ENCODE results near the gene PI4KA. TPM values are rescaled to one million over a fixed set of nuclear protein-coding genes. Genes with fewer than 3 reads are reported as not detected.
"Not testable (repeated sequence)": the region's sequence is repeated elsewhere in the genome, so short reads cannot be mapped to it uniquely, and the experiment has no call there.

Gene PI4KA
- total and polyA plus RNA-seq, 4 donors: 19.4 to 47.5 (median 36.3) TPM

DNA sequence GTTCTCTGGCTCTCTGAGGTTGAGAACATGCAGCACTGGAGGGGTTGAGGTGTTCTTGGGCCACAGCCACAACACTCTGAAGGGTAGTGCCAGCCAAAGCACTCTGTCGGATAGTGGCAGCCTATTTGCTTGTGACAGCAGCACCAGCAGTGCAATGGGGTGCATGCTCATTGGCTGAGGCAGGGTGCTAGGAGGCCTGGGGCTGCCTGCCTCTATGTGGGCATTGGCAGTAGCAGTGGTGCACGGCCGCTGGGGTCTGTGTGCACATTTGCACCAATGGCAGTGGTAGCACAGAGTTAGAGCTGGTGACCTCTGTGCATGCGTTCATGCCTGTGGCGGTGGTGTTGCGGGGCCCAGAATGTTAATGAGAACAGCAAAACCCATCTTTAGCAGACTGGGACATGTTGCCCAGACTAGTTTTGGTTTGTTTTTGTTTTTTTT is 25.4 kb downstream of the PI4KA start (continued):
- TF ChIP-seq, protein P1, sequence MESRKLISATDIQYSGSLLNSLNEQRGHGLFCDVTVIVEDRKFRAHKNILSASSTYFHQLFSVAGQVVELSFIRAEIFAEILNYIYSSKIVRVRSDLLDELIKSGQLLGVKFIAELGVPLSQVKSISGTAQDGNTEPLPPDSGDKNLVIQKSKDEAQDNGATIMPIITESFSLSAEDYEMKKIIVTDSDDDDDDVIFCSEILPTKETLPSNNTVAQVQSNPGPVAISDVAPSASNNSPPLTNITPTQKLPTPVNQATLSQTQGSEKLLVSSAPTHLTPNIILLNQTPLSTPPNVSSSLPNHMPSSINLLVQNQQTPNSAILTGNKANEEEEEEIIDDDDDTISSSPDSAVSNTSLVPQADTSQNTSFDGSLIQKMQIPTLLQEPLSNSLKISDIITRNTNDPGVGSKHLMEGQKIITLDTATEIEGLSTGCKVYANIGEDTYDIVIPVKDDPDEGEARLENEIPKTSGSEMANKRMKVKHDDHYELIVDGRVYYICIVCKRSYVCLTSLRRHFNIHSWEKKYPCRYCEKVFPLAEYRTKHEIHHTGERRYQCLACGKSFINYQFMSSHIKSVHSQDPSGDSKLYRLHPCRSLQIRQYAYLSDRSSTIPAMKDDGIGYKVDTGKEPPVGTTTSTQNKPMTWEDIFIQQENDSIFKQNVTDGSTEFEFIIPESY (IDR thresholded peaks at IDR 0.05): no peak
- TF ChIP-seq TAF1 (conservative IDR thresholded peaks at IDR 0.05) (no peak), NR2F2 (IDR thresholded peaks at IDR 0.05) (no peak), JUND (IDR thresholded peaks at IDR 0.05) (no peak), EGR1 (IDR thresholded peaks at IDR 0.05; ENCODE audit: low read depth in 2 of 2) (no peak)

DNA sequence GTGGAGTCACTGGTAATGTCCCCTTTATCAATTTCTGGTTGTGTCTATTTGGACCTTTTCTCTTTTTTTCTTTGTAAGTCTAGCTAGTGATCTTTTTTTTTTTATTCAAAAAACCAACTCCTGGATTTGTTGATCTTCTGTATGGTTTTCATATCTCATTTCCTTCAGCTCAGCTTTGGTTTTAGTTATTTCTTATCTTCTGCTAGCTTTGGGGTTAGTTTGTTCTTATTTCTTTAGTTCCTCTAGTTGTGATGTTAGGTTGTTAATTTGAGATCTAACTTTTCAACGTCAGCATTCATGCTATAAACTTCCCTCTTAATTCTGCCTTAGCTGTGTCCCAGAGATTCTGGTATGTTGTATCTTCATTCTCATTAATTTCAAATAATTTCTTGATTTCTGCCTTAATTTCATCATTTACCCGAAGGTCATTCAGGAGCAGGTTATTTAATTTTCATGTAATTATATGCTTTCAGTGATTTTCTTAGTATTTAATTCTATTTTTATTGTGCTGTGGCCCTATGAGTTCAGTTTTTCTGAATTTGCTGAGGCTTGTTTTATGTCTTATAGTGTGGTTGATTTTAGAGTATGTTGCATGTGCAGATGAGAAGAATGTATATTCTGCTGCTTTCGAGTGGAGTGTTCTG is 29.0 kb downstream of the PI4KA start:
- H3K9me3 ChIP-seq (ENCODE audit: control insufficient read depth in 4 of 4, low read length in 3 of 4): no peaks in the 10 kb centered on the region
- TF ChIP-seq RAD21 (IDR thresholded peaks at IDR 0.05): no peak
- TF ChIP-seq, protein P2, sequence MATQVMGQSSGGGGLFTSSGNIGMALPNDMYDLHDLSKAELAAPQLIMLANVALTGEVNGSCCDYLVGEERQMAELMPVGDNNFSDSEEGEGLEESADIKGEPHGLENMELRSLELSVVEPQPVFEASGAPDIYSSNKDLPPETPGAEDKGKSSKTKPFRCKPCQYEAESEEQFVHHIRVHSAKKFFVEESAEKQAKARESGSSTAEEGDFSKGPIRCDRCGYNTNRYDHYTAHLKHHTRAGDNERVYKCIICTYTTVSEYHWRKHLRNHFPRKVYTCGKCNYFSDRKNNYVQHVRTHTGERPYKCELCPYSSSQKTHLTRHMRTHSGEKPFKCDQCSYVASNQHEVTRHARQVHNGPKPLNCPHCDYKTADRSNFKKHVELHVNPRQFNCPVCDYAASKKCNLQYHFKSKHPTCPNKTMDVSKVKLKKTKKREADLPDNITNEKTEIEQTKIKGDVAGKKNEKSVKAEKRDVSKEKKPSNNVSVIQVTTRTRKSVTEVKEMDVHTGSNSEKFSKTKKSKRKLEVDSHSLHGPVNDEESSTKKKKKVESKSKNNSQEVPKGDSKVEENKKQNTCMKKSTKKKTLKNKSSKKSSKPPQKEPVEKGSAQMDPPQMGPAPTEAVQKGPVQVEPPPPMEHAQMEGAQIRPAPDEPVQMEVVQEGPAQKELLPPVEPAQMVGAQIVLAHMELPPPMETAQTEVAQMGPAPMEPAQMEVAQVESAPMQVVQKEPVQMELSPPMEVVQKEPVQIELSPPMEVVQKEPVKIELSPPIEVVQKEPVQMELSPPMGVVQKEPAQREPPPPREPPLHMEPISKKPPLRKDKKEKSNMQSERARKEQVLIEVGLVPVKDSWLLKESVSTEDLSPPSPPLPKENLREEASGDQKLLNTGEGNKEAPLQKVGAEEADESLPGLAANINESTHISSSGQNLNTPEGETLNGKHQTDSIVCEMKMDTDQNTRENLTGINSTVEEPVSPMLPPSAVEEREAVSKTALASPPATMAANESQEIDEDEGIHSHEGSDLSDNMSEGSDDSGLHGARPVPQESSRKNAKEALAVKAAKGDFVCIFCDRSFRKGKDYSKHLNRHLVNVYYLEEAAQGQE (IDR thresholded peaks at IDR 0.05): no peak
- no peak for TF ChIP-seq YY1 (IDR thresholded peaks at IDR 0.05)
- TF ChIP-seq SP1 (IDR thresholded peaks at IDR 0.05): no peak
- no peak for TF ChIP-seq JUND (IDR thresholded peaks at IDR 0.05)
- no peak for TF ChIP-seq TAF1 (conservative IDR thresholded peaks at IDR 0.05)
- peaks cover 5 to 30% (median 22%) of the 10 kb centered on the region in 4 donors for H3K36me3 ChIP-seq (ENCODE audit: control insufficient read depth in 4 of 4, insufficient read depth in 3 of 4, low read depth in 1 of 4, low read length in 3 of 4)
- H3K4me1 ChIP-seq (ENCODE audit: control insufficient read depth in 4 of 4, insufficient read depth in 4 of 4, low read length in 3 of 4): peaks cover 0 to 8% (median 1%) of the 10 kb centered on the region in 4 donors
- WGBS: 93% methylated on average over 3 of the region's 3 CpGs
- no peak overlapping the region for H3K4me3 ChIP-seq (ENCODE audit: low read depth in 1 of 3, low read length in 3 of 3)
- H3K9ac ChIP-seq (ENCODE audit: low read depth in 1 of 2, low read length in 2 of 2): no peak overlapping the region
- no peak overlapping the region for H3K27ac ChIP-seq (ENCODE audit: low read depth in 1 of 2, low read length in 2 of 2)
- H3K27me3 ChIP-seq (ENCODE audit: control insufficient read depth in 4 of 4, insufficient read depth in 4 of 4, low read length in 3 of 4): no peaks in the 10 kb centered on the region
- DNase-seq (ENCODE audit: low spot score): no peak

DNA sequence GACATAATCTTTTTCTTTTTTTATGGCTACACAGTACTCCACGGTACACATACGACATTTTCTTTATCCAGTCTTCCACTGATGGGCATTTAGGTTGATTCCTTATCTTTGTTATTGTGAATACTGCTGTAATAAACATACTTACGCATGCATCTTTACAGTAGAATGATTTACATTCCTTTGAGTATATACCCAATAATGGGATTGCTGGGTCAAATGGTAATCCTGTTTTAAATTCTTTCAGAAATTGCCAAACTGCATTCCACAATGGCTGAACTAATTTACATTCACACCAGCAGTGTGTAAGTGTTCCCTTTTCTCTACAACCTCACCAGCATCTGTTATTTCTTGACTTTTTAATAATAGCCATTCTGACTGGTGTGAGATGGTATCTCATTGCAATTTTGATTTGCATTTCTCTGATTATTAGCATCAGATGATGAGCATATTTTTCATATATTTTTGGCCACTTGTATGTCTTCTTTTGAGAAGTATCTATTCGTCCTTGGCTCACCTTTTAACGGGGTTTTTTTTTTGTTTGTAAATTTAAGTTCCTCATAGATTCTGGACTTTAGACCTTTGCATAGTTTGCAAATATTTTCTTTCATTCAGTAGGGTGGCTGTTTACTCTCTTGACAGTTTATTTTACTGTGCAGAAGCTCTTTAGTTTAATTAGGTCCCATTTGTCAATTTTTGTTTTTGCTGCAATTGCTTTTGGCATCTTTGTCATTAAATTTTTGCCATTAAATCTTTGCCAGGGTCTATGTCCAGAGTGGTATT is 32.0 kb downstream of the PI4KA start:
- not testable (repeated sequence) for H3K9me3 ChIP-seq (ENCODE audit: control insufficient read depth in 4 of 4, low read length in 3 of 4); DNase-seq (ENCODE audit: low spot score); H3K4me3 ChIP-seq (ENCODE audit: low read depth in 1 of 3, low read length in 3 of 3); H3K27me3 ChIP-seq (ENCODE audit: control insufficient read depth in 4 of 4, insufficient read depth in 4 of 4, low read length in 3 of 4); H3K4me1 ChIP-seq (ENCODE audit: control insufficient read depth in 4 of 4, insufficient read depth in 4 of 4, low read length in 3 of 4); H3K9ac ChIP-seq (ENCODE audit: low read depth in 1 of 2, low read length in 2 of 2); H3K27ac ChIP-seq (ENCODE audit: low read depth in 1 of 2, low read length in 2 of 2)
- peak in 1 of 2 donors; percentile 49 for TF ChIP-seq HNF4A (conservative IDR thresholded peaks at IDR 0.05)
- H3K36me3 ChIP-seq (ENCODE audit: control insufficient read depth in 4 of 4, insufficient read depth in 3 of 4, low read depth in 1 of 4, low read length in 3 of 4): peaks cover 2 to 31% (median 15%) of the 10 kb centered on the region in 4 donors
- WGBS: 74% methylated on average over 5 of the region's 5 CpGs

Data from liver (tissue), 9 donors.